HepG2 (cell line): ENCODE results near the gene CLEC10A. TPM values are rescaled to one million over a fixed set of nuclear protein-coding genes. Genes with fewer than 3 reads are reported as not detected.

Experiments
- AKNA ChIP-seq: sonication (generic); formaldehyde crosslinking; IDR thresholded peaks from 2 replicates; pipeline ENCODE4 v1.4.0; 2020; ENCODE audit warnings: missing genetic modification reagents, borderline replicate concordance
- FOXO4 ChIP-seq: sonication (generic); formaldehyde crosslinking; conservative IDR thresholded peaks from 2 replicates; pipeline ENCODE4 v1.8.1; 2023; ENCODE audit warnings: missing genetic modification reagents
- IRF2 ChIP-seq: IDR thresholded peaks from 2 replicates; pipeline ENCODE4 v1.6.1; 2018; ENCODE audit warnings: missing genetic modification reagents, missing compliant biosample characterization
- KAT2B ChIP-seq: fragments of 150-350 bp; IDR thresholded peaks from 2 replicates; pipeline ENCODE4 v1.6.1; 2014; ENCODE audit warnings: low read depth, low read length, borderline replicate concordance
- KDM3A ChIP-seq: IDR thresholded peaks from 2 replicates; pipeline ENCODE4 v1.6.1; 2018; ENCODE audit warnings: low read depth, missing compliant biosample characterization
- MIXL1 ChIP-seq: IDR thresholded peaks from 2 replicates; pipeline ENCODE4 v1.6.1; 2016
- NFRKB ChIP-seq: fragments of 450-650 bp; IDR thresholded peaks from 2 replicates; pipeline ENCODE4 v1.6.1; 2017
- RFXAP ChIP-seq: sonication (generic); formaldehyde crosslinking; IDR thresholded peaks from 2 replicates; pipeline ENCODE4 v1.4.0; 2020; ENCODE audit warnings: missing genetic modification reagents, borderline replicate concordance
- RNF2 ChIP-seq: fragments of 450-650 bp; conservative IDR thresholded peaks from 2 replicates; pipeline ENCODE4 v1.6.1; 2016; ENCODE audit warnings: low read depth
- ZFY ChIP-seq: sonication (generic); formaldehyde crosslinking; IDR thresholded peaks from 2 replicates; pipeline ENCODE4 v1.4.0; 2020; ENCODE audit warnings: missing genetic modification reagents
- ZMYM3 ChIP-seq: sonication (generic); formaldehyde crosslinking; IDR thresholded peaks from 2 replicates; pipeline ENCODE4 v1.5.1; 2020; ENCODE audit warnings: mild to moderate bottlenecking, missing genetic modification reagents
- ZNF576 ChIP-seq: sonication (generic); formaldehyde crosslinking; IDR thresholded peaks from 2 replicates; pipeline ENCODE4 v1.4.0; 2020; ENCODE audit warnings: mild to moderate bottlenecking, missing genetic modification reagents
- ZNF639 ChIP-seq: conservative IDR thresholded peaks from 2 replicates; pipeline ENCODE4 v1.6.1; 2018; ENCODE audit warnings: missing genetic modification reagents
- ZNF674 ChIP-seq: sonication (generic); formaldehyde crosslinking; IDR thresholded peaks from 2 replicates; pipeline ENCODE4 v1.5.0; 2020; ENCODE audit warnings: low read depth, mild to moderate bottlenecking, missing genetic modification reagents
- ZSCAN22 ChIP-seq: sonication (generic); formaldehyde crosslinking; IDR thresholded peaks from 2 replicates; pipeline ENCODE4 v1.4.0; 2020; ENCODE audit warnings: mild to moderate bottlenecking, missing genetic modification reagents
- ZSCAN29 ChIP-seq: sonication (generic); formaldehyde crosslinking; conservative IDR thresholded peaks from 2 replicates; pipeline ENCODE4 v1.4.0; 2020; ENCODE audit warnings: mild to moderate bottlenecking, missing genetic modification reagents
- ZSCAN30 ChIP-seq: sonication (generic); formaldehyde crosslinking; IDR thresholded peaks from 2 replicates; pipeline ENCODE4 v1.5.0; 2020; ENCODE audit warnings: mild to moderate bottlenecking, missing genetic modification reagents
- polyA plus RNA-seq, 8 experiments: library from polyadenylated mRNA; depleted of rRNA in 3 of 8; stranded (reverse) in 7 of 8; unstranded in 1 of 8; fragments of >200 nt; fragmentation: Illumina TruSeq in 4 of 8; extraction: Trizol in 4 of 8; gene quantifications; 2 replicates each; pipeline versions ENCODE4 v1.2.1 to v1.2.3, GENCODE V29; 2011 to 2016; ENCODE audit warnings: low read depth in 4 of 8, missing spikeins in 1 of 8, mixed read lengths in 1 of 8; ENCODE audit not compliant: insufficient read depth in 1 of 8
- total RNA-seq, 5 experiments: library from RNA; depleted of rRNA; stranded (reverse); fragments of >200 nt; fragmentation: Illumina TruSeq; extraction: Trizol; gene quantifications; 2 replicates each; pipeline ENCODE4 v1.2.3, GENCODE V29; 2016; ENCODE audit warnings: low read depth in 1 of 5
- TF ChIP-seq, protein P1 (sequence below): sonication (generic); formaldehyde crosslinking; IDR thresholded peaks from 2 replicates; pipeline ENCODE4; 2020; ENCODE audit warnings: missing genetic modification reagents, mild to moderate bottlenecking, borderline replicate concordance

The CLEC10A gene
- total and polyA plus RNA-seq, 2 of the 13 experiments (the other 11 are each of a cell fraction or from before 2014, with no cell fraction given), result 0.33 TPM; not detected in 1

DNA sequence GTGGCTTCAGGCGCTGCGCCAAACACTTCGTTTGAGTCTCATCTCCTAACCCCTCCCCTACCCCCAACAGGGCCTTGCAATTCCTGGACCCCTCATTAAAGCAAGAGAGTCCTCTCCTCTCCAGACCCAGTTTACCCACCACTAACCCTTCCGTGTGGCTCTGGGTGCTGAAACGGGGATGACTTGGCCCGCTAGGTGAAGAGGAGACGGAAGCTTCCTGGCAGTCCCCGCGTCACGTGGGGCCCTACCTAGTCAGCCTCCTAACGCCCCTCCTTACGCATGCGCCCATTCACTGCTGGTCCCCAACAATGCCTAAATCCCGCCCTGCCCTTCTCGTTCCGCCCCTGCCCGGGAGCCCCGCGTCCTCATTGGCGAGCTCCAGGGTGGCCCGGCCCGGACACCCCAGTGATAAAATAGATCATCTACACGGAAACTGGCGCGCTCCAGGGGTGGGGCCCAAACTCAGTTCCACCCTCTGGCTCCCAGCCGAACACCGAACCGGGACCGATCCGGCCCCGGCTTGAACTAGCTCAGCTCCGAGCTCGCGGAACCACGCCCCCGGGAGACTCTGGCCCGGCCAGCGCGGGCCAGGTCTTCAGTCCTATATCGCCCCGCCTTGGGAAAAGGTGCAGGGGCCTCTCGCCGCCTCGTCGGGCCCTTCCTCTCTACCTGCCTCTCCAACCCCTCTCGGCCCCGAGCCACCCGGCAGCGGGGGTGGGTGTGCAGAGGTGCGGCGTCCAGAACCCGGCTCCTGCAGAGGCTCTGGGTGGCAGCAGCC is 44.3 kb downstream of the CLEC10A start, which contains the start of gene SLC16A13 (continued):
- TF ChIP-seq RFXAP (peak; percentile 84; the same call in 1 of the 2 replicates), ZFY (CRISPR knock-in tag) (peak; percentile 83), RNF2 (no peak), ZNF639 (CRISPR knock-in tag) (peak; percentile 63; the same call in 1 of the 2 replicates), NFRKB (no peak), FOXO4 (no peak), KAT2B (no peak), IRF2 (peak; percentile 11; the same call in 1 of the 2 replicates), ZSCAN29 (CRISPR knock-in tag) (no peak), ZNF576 (no peak), ZNF674 (CRISPR knock-in tag) (no peak), AKNA (CRISPR knock-in tag) (no peak), ZMYM3 (no peak; the same call in 1 of the 2 replicates), MIXL1 (CRISPR knock-in tag) (peak; percentile 50; the same call in 1 of the 2 replicates), ZSCAN22 (CRISPR knock-in tag) (no peak), ZSCAN30 (CRISPR knock-in tag) (peak; percentile 3; the same call in 1 of the 2 replicates), KDM3A (CRISPR knock-in tag) (no peak)
- TF ChIP-seq, protein P1, sequence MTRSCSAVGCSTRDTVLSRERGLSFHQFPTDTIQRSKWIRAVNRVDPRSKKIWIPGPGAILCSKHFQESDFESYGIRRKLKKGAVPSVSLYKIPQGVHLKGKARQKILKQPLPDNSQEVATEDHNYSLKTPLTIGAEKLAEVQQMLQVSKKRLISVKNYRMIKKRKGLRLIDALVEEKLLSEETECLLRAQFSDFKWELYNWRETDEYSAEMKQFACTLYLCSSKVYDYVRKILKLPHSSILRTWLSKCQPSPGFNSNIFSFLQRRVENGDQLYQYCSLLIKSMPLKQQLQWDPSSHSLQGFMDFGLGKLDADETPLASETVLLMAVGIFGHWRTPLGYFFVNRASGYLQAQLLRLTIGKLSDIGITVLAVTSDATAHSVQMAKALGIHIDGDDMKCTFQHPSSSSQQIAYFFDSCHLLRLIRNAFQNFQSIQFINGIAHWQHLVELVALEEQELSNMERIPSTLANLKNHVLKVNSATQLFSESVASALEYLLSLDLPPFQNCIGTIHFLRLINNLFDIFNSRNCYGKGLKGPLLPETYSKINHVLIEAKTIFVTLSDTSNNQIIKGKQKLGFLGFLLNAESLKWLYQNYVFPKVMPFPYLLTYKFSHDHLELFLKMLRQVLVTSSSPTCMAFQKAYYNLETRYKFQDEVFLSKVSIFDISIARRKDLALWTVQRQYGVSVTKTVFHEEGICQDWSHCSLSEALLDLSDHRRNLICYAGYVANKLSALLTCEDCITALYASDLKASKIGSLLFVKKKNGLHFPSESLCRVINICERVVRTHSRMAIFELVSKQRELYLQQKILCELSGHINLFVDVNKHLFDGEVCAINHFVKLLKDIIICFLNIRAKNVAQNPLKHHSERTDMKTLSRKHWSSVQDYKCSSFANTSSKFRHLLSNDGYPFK, result peak; percentile 19; the same call in 1 of the 2 replicates
